K562 (cell line): ENCODE measurements around the gene MZB1. TPM values are rescaled to one million over a fixed set of nuclear protein-coding genes. Genes with fewer than 3 reads are reported as not detected.

Experiments used
- C11orf30 ChIP-seq: fragments of 450-650 bp; IDR thresholded peaks from 2 replicates; pipeline ENCODE4 v1.6.1; 2016; ENCODE audit warnings: low read depth, mild to moderate bottlenecking
- CBX1 ChIP-seq: sonication (generic); IDR thresholded peaks from 2 replicates; pipeline ENCODE4 v1.6.1; 2016; ENCODE audit warnings: antibody characterized with exemption, low read depth, mild to moderate bottlenecking
- CEBPB ChIP-seq: fragments of 450-650 bp; IDR thresholded peaks from 2 replicates; pipeline ENCODE4 v1.6.1; 2016; ENCODE audit warnings: missing genetic modification characterization, missing compliant biosample characterization
- DACH1 ChIP-seq: fragments of 450-650 bp; IDR thresholded peaks from 2 replicates; pipeline ENCODE4 v1.6.1; 2018; ENCODE audit not compliant: partially characterized antibody
- E2F6 ChIP-seq, 2 experiments: IDR thresholded peaks; 2 replicates each; pipeline ENCODE4 v1.6.1; 2011; ENCODE audit warnings: borderline replicate concordance in 1 of 2, control low read depth in 1 of 2, low read depth in 1 of 2, low read length in 1 of 2, mild to moderate bottlenecking in 1 of 2, mixed read lengths in 1 of 2, moderate library complexity in 1 of 2; ENCODE audit not compliant: insufficient read depth in 1 of 2, insufficient read length in 1 of 2, poor library complexity in 1 of 2, severe bottlenecking in 1 of 2; ENCODE audit errors: extremely low read depth in 1 of 2
- EHMT2 ChIP-seq: fragments of 450-650 bp; IDR thresholded peaks from 2 replicates; pipeline ENCODE4 v1.6.1; 2018; ENCODE audit warnings: antibody characterized with exemption
- FOXJ2 ChIP-seq: fragments of 200-800 bp; sonication (Bioruptor generic); IDR thresholded peaks from 2 replicates; pipeline ENCODE4 v1.6.1; 2016; ENCODE audit warnings: missing genetic modification characterization, missing compliant biosample characterization
- RBM39 ChIP-seq: fragments of 200-400 bp; formaldehyde crosslinking; optimal IDR thresholded peaks from 2 replicates; pipeline ENCODE3; 2018; ENCODE audit warnings: low read depth, low read length
- SPI1 ChIP-seq: IDR thresholded peaks from 2 replicates; pipeline ENCODE4 v1.6.1; 2011; ENCODE audit warnings: low read depth, low read length, control low read depth, borderline replicate concordance
- U2AF1 ChIP-seq: fragments of 200-400 bp; formaldehyde crosslinking; optimal IDR thresholded peaks from 2 replicates; pipeline ENCODE3; 2017; ENCODE audit warnings: mild to moderate bottlenecking, low read depth, low read length, moderate library complexity
- UBTF ChIP-seq, 2 experiments: IDR thresholded peaks; 2 replicates each; pipeline ENCODE4 v1.6.1; 2012; ENCODE audit warnings: improper control_type of control experiment in 2 of 2, low read depth in 2 of 2, low read length in 2 of 2, borderline replicate concordance in 1 of 2
- ZC3H4 ChIP-seq: sonication (generic); formaldehyde crosslinking; IDR thresholded peaks from 2 replicates; pipeline ENCODE4 v1.9.0; 2021; ENCODE audit warnings: missing genetic modification reagents, borderline replicate concordance
- ZNF12 ChIP-seq: sonication (generic); formaldehyde crosslinking; IDR thresholded peaks from 2 replicates; pipeline ENCODE4 v1.4.0; 2020; ENCODE audit warnings: mild to moderate bottlenecking, missing genetic modification reagents
- ZNF518B ChIP-seq: fragments of 250-450 bp; sonication (Bioruptor Pico); IDR thresholded peaks from 2 replicates; pipeline ENCODE4 v1.5.0; 2021; ENCODE audit warnings: mild to moderate bottlenecking, moderate library complexity
- ZZZ3 ChIP-seq: fragments of 450-650 bp; IDR thresholded peaks from 2 replicates; pipeline ENCODE4 v1.6.1; 2016; ENCODE audit warnings: antibody characterized with exemption, mild to moderate bottlenecking, moderate library complexity
- polyA plus RNA-seq, 8 experiments: library from polyadenylated mRNA; depleted of rRNA in 4 of 8; stranded (reverse) in 5 of 8; unstranded in 3 of 8; fragments of >200 nt; fragmentation: Nextera tagmentation in 2 of 8; fragmentation: Illumina TruSeq in 1 of 8; extraction: Ambion mirVana in 2 of 8; extraction: Trizol in 1 of 8; gene quantifications; 2 replicates each; pipeline versions ENCODE4 v1.2.1 to v1.2.3, GENCODE V29; 2011 to 2014; ENCODE audit warnings: inconsistent platforms in 1 of 8, missing spikeins in 1 of 8
- total RNA-seq, 7 experiments: library from RNA; depleted of rRNA in 6 of 7; stranded (reverse); fragments of >200 nt in 6 of 7; fragmentation: Illumina TruSeq in 2 of 7; extraction: Trizol in 2 of 7; gene quantifications; 2 replicates each; pipeline versions ENCODE4 v1.2.1 to v1.2.3, GENCODE V29; 2011 to 2021; ENCODE audit warnings: low replicate concordance in 1 of 7
- TF ChIP-seq, protein P1 (sequence below): sonication (generic); formaldehyde crosslinking; IDR thresholded peaks from 2 replicates; pipeline ENCODE4 v1.9.0; 2022; ENCODE audit warnings: mild to moderate bottlenecking, missing genetic modification reagents
- TF ChIP-seq, protein P2 (sequence below), 2 experiments: fragments of 450-650 bp; IDR thresholded peaks; 2 replicates each; pipeline ENCODE4 v1.6.1; 2016

Gene MZB1
- total and polyA plus RNA-seq, 9 of the 15 experiments (the other 6 are each of a cell fraction or from before 2014, with no cell fraction given), result 0.13 to 0.31 TPM; not detected in 7

DNA sequence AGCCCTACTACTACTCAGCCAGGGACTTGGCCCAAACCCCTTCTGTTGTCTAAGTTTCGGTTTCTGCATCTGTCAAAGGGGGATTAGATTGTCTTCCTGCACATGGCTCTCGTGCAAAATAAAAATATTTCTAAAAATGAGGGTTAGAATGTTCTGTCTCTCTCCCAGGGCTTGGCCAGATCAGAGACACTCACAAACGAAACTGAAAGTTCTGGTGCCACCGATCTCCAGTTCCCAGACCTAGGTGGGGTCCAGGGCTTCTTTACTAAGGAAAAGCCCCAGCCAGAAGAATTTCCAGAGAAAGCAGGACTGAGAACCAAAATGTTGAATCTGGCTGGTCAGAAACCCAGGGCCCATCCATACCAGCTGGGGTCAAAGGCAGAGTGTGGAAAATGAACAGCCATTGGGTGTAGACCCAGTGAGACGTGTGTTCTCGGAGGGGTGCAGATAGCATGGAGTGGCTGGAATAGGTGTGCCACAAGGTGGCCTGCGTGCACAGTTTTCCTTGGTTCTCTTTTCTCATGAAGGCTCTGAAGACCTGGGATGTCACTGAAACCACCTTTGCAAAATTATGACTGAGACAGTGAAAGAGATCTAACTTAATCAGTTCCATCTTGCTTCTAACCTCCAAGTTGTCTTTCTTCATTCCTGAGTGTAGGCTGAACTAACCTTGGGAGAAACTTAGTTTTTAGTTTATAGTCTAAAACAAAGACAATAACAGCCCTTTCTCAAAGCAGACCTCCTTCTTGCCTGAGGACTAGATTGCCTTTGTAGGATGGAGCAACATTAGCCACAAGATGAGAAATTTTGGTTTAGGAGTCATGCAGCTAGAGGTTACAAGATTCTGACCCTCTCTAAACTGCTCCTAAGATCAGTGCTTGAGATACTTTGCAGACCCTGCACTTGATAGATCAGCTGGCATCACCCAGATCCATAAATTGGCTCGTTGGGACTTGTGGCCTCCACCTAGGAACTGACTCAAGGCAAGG, 4.4 kb downstream of the MZB1 start (continued):
- TF ChIP-seq E2F6 (IDR thresholded peaks at IDR 0.05; ENCODE audit: borderline replicate concordance in 1 of 2, extremely low read depth in 1 of 2, insufficient read depth in 1 of 2, insufficient read length in 1 of 2, low read depth in 1 of 2, low read length in 1 of 2, poor library complexity in 1 of 2, severe bottlenecking in 1 of 2) (no peak), CBX1 (no peak), C11orf30 (no peak), EHMT2 (no peak), ZZZ3 (no peak), ZNF518B (no peak), SPI1 (no peak), FOXJ2 (tag) (no peak), ZC3H4 (CRISPR knock-in tag) (no peak), UBTF (IDR thresholded peaks at IDR 0.05; ENCODE audit: borderline replicate concordance in 1 of 2, low read depth in 2 of 2, low read length in 2 of 2) (no peak), RBM39 (no peak), U2AF1 (no peak), ZNF12 (CRISPR knock-in tag) (no peak), DACH1 (no peak), CEBPB (no peak)
- TF ChIP-seq, protein P1, sequence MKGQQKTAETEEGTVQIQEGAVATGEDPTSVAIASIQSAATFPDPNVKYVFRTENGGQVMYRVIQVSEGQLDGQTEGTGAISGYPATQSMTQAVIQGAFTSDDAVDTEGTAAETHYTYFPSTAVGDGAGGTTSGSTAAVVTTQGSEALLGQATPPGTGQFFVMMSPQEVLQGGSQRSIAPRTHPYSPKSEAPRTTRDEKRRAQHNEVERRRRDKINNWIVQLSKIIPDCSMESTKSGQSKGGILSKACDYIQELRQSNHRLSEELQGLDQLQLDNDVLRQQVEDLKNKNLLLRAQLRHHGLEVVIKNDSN (CRISPR knock-in tag), result no peak
- TF ChIP-seq, protein P2, sequence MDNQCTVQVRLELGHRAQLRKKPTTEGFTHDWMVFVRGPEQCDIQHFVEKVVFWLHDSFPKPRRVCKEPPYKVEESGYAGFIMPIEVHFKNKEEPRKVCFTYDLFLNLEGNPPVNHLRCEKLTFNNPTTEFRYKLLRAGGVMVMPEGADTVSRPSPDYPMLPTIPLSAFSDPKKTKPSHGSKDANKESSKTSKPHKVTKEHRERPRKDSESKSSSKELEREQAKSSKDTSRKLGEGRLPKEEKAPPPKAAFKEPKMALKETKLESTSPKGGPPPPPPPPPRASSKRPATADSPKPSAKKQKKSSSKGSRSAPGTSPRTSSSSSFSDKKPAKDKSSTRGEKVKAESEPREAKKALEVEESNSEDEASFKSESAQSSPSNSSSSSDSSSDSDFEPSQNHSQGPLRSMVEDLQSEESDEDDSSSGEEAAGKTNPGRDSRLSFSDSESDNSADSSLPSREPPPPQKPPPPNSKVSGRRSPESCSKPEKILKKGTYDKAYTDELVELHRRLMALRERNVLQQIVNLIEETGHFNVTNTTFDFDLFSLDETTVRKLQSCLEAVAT (IDR thresholded peaks at IDR 0.05), result peak in 1 of 2 experiments; percentile 98; a peak in 3 of 4 replicates
